HEK293 (cell line): ENCODE measurements around the gene DSTN.

ENCODE experiments used
- CTCF ChIA-PET: fragments of 350-600 bp; formaldehyde crosslinking; extraction: SDS; loops from one replicate; lab custom pipeline; 2021; ENCODE audit warnings: antibody characterized with exemption; lab: Yijun Ruan, JAX
- POLR2A ChIA-PET: fragments of 300-600 bp; formaldehyde crosslinking; extraction: SDS; loops from one replicate; lab custom pipeline; 2020; ENCODE audit warnings: antibody characterized with exemption, inconsistent platforms; lab: Yijun Ruan, JAX
- H3K27ac ChIP-seq: fragments of 200-500 bp; sonication (Bioruptor generic); 2 replicates; pipeline ENCODE4 v1.5.1; 2014; ENCODE audit warnings: low read depth, low read length, control low read depth, inconsistent platforms; ENCODE audit errors: extremely low read depth
- H3K36me3 ChIP-seq, 2 experiments: fragments of 200-500 bp in 1 of 2; sonication (Bioruptor generic) in 1 of 2; 1 replicate in 1 of 2; 2 replicates in 1 of 2; pipeline ENCODE4 v1.5.1; 2014 to 2017; ENCODE audit warnings: inconsistent platforms in 2 of 2, low read length in 2 of 2; ENCODE audit not compliant: control insufficient read depth in 2 of 2, insufficient read depth in 1 of 2
- H3K4me1 ChIP-seq: fragments of 200-500 bp; sonication (Bioruptor generic); 2 replicates; pipeline ENCODE4 v1.5.1; 2014; ENCODE audit warnings: mild to moderate bottlenecking, low read length, inconsistent platforms; ENCODE audit not compliant: control insufficient read depth, insufficient read depth
- H3K4me3 ChIP-seq: 2 replicates; pipeline ENCODE4 v1.5.1; 2011; ENCODE audit warnings: low read depth, mild to moderate bottlenecking, control low read depth, low read length, moderate library complexity
- H3K9me3 ChIP-seq: fragments of 200-500 bp; sonication (Bioruptor generic); 2 replicates; pipeline ENCODE4 v1.5.1; 2014; ENCODE audit warnings: low read depth, low read length, inconsistent platforms; ENCODE audit not compliant: control insufficient read depth, insufficient read depth
- BCL6B ChIP-seq: fragments of 450-650 bp; formaldehyde crosslinking; IDR thresholded peaks from 2 replicates; pipeline ENCODE4 v1.5.1; 2017; ENCODE audit warnings: missing biosample characterization, missing genetic modification characterization
- KLF9 ChIP-seq: fragments of 450-650 bp; formaldehyde crosslinking; IDR thresholded peaks from 2 replicates; pipeline ENCODE4 v1.5.1; 2016; ENCODE audit warnings: missing biosample characterization, missing genetic modification characterization, low read depth
- SCRT2 ChIP-seq: fragments of 450-650 bp; formaldehyde crosslinking; IDR thresholded peaks from 2 replicates; pipeline ENCODE4 v1.5.1; 2016; ENCODE audit warnings: missing biosample characterization, missing genetic modification characterization
- ZBTB20 ChIP-seq: fragments of 450-650 bp; formaldehyde crosslinking; IDR thresholded peaks from 2 replicates; pipeline ENCODE4 v1.5.1; 2016; ENCODE audit warnings: missing biosample characterization, missing genetic modification characterization
- ZBTB21 ChIP-seq: fragments of 450-650 bp; formaldehyde crosslinking; IDR thresholded peaks from 2 replicates; pipeline ENCODE4 v1.5.1; 2017; ENCODE audit warnings: missing biosample characterization, missing genetic modification characterization
- ZBTB6 ChIP-seq: fragments of 450-650 bp; formaldehyde crosslinking; IDR thresholded peaks from 2 replicates; pipeline ENCODE4 v1.5.1; 2017; ENCODE audit warnings: missing biosample characterization, missing genetic modification characterization
- ZNF311 ChIP-seq: fragments of 450-650 bp; formaldehyde crosslinking; IDR thresholded peaks from 2 replicates; pipeline ENCODE4 v1.5.1; 2017; ENCODE audit warnings: missing biosample characterization, missing genetic modification characterization, borderline replicate concordance
- ZNF518A ChIP-seq: fragments of 450-650 bp; formaldehyde crosslinking; conservative IDR thresholded peaks from 2 replicates; pipeline ENCODE4 v1.5.1; 2016; ENCODE audit warnings: low read depth, missing biosample characterization, missing genetic modification characterization
- ZNF521 ChIP-seq: fragments of 450-650 bp; formaldehyde crosslinking; IDR thresholded peaks from 2 replicates; pipeline ENCODE4 v1.5.1; 2017; ENCODE audit warnings: missing biosample characterization, mild to moderate bottlenecking, missing genetic modification characterization
- ZNF549 ChIP-seq: fragments of 450-650 bp; IDR thresholded peaks from 2 replicates; pipeline ENCODE4 v1.5.1; 2018; ENCODE audit warnings: missing biosample characterization, missing genetic modification characterization, mild to moderate bottlenecking, inconsistent platforms, moderate library complexity
- ZNF585B ChIP-seq: fragments of 450-650 bp; formaldehyde crosslinking; IDR thresholded peaks from 2 replicates; pipeline ENCODE4 v1.5.1; 2016; ENCODE audit warnings: missing biosample characterization, missing genetic modification characterization
- ZNF621 ChIP-seq: fragments of 450-650 bp; formaldehyde crosslinking; IDR thresholded peaks from 2 replicates; pipeline ENCODE4 v1.5.1; 2017; ENCODE audit warnings: missing biosample characterization, missing genetic modification characterization
- ZNF623 ChIP-seq: fragments of 450-650 bp; formaldehyde crosslinking; IDR thresholded peaks from 2 replicates; pipeline ENCODE4 v1.5.1; 2016; ENCODE audit warnings: missing biosample characterization, missing genetic modification characterization
- ZNF624 ChIP-seq: fragments of 450-650 bp; formaldehyde crosslinking; IDR thresholded peaks from 2 replicates; pipeline ENCODE4 v1.5.1; 2017; ENCODE audit warnings: missing biosample characterization, missing genetic modification characterization
- ZNF658 ChIP-seq: fragments of 450-650 bp; formaldehyde crosslinking; IDR thresholded peaks from 2 replicates; pipeline ENCODE4; 2016; ENCODE audit warnings: missing biosample characterization, missing genetic modification characterization
- ZNF707 ChIP-seq: fragments of 450-650 bp; formaldehyde crosslinking; IDR thresholded peaks from 2 replicates; pipeline ENCODE4 v1.5.1; 2016; ENCODE audit warnings: missing biosample characterization, missing genetic modification characterization
- ZNF792 ChIP-seq: fragments of 450-650 bp; formaldehyde crosslinking; IDR thresholded peaks from 2 replicates; pipeline ENCODE4 v1.5.1; 2016; ENCODE audit warnings: missing biosample characterization, missing genetic modification characterization
- ZNF837 ChIP-seq: fragments of 450-650 bp; formaldehyde crosslinking; IDR thresholded peaks from 2 replicates; pipeline ENCODE4 v1.5.1; 2016; ENCODE audit warnings: missing biosample characterization, missing genetic modification characterization
- ZSCAN30 ChIP-seq: fragments of 450-650 bp; IDR thresholded peaks from 2 replicates; pipeline ENCODE4 v1.5.1; 2018; ENCODE audit warnings: missing biosample characterization, mild to moderate bottlenecking, missing genetic modification characterization, moderate library complexity

The DSTN gene

GRCh38 chr20:17579369-17580039 is 9.6 kb downstream of the DSTN start:
- POLR2A ChIA-PET: interaction anchor here (1.3 kb wide), 1 partner anchor 9 kb away, joined by 5 read pairs; the partner anchor contains the start of gene DSTN
- CTCF ChIA-PET: interaction anchor here (0.5 to 1.2 kb wide), 2 partner anchors 11 to 43 kb away, joined by 3 to 5 read pairs; no protein-coding TSS in a partner anchor
- no peak overlapping the region for H3K4me3 ChIP-seq

GRCh38 chr20:17580895-17581294 is 11.0 kb downstream of the DSTN start:
- Histone ChIP-seq H3K36me3 (no peaks in the 10 kb centered on the region; a peak in 1 of 3 replicates), H3K27ac (no peak overlapping the region), H3K4me3 (no peak overlapping the region), H3K9me3 (no peaks in the 10 kb centered on the region), H3K4me1 (peaks cover 5% of the 10 kb centered on the region; the same call in 1 of the 2 replicates)
- POLR2A ChIA-PET: interaction anchor here (0.7 to 1.2 kb wide), 2 partner anchors 11 to 101 kb away, joined by 3 to 6 read pairs; partner anchors contain the start of gene DSTN
- TF ChIP-seq ZSCAN30: no peak
- no peak for TF ChIP-seq ZNF624 (tag by site-specific recombination)
- no peak for TF ChIP-seq SCRT2 (tag by site-specific recombination)
- TF ChIP-seq ZNF658 (tag by site-specific recombination): no peak
- TF ChIP-seq ZBTB6 (tag by site-specific recombination): no peak
- TF ChIP-seq ZNF521 (tag by site-specific recombination): no peak
- CTCF ChIA-PET: no interaction called here

More at GRCh38 chr20:17579369-17580039, 9.6 kb downstream of the DSTN start:
- no peak overlapping the region for H3K27ac ChIP-seq
- no peak for TF ChIP-seq ZSCAN30
- no peak for TF ChIP-seq ZNF621 (tag by site-specific recombination)
- TF ChIP-seq ZNF311: no peak
- no peak for TF ChIP-seq ZBTB20 (tag by site-specific recombination)
- no peak for TF ChIP-seq ZNF585B (tag by site-specific recombination)
- no peak for TF ChIP-seq ZNF837 (tag by site-specific recombination)
- no peak for TF ChIP-seq ZNF707 (tag by site-specific recombination)
- TF ChIP-seq ZNF518A (tag by site-specific recombination): no peak
- no peak for TF ChIP-seq ZBTB21 (tag by site-specific recombination)
- TF ChIP-seq SCRT2 (tag by site-specific recombination): no peak
- TF ChIP-seq BCL6B (tag by site-specific recombination): no peak
- TF ChIP-seq ZNF792: no peak
- no peak for TF ChIP-seq ZNF623 (tag by site-specific recombination)
- no peak for TF ChIP-seq ZNF549 (tag by site-specific recombination)
- no peak for TF ChIP-seq KLF9 (tag by site-specific recombination)
- no peaks in the 10 kb centered on the region for H3K9me3 ChIP-seq
- H3K4me1 ChIP-seq: no peaks in the 10 kb centered on the region
- no peaks in the 10 kb centered on the region; a peak in 1 of 3 replicates for H3K36me3 ChIP-seq
